ENCODE measurements around the gene TRIO.

GRCh38 chr5:14367364-14367763 is 224.2 kb downstream of the TRIO start:
- no peak for TF ChIP-seq CTCF (IDR thresholded peaks at IDR 0.05; ENCODE audit: extremely low read depth in 1 of 2, insufficient read depth in 1 of 2, low read depth in 1 of 2, low read length in 2 of 2)
- no peak for TF ChIP-seq POLR2AphosphoS5 (IDR thresholded peaks at IDR 0.05; ENCODE audit: insufficient read depth, low read depth, low read length)
- no peak for TF ChIP-seq POLR2A (IDR thresholded peaks at IDR 0.05; ENCODE audit: low read depth, low read length)
